ENCODE measurements around the gene ANKS6. TPM values are rescaled to one million over a fixed set of nuclear protein-coding genes. Genes with fewer than 3 reads are reported as not detected.

The ANKS6 gene
- total RNA-seq, 2 donors from 2014 or later = 13.2 to 32.0 TPM

GRCh38 chr9:98777618-98778017, 18.7 kb downstream of the ANKS6 start:
- DNase-seq = no peak

GRCh38 chr9:98775831-98776441, 20.4 kb downstream of the ANKS6 start:
- intact Hi-C loops (cut with DNase I) = loop anchor here (5.0 kb wide), 1 partner anchor 464 kb away; no protein-coding TSS in a partner anchor
- Histone ChIP-seq H3K9me3 (no peaks in the 10 kb centered on the region), H3K4me1 (no peaks in the 10 kb centered on the region), H3K27ac (no peak overlapping the region), H3K4me3 (no peak overlapping the region), H3K36me3 (replicated peaks in 1 of 2; ENCODE audit: insufficient read depth in 1 of 2, low read depth in 2 of 2) (peaks cover 13 to 18% of the 10 kb centered on the region in 2 donors), H3K27me3 (no peaks in the 10 kb centered on the region)
- peak; percentile 7 to 47 (median 44) for TF ChIP-seq CTCF (IDR thresholded peaks at IDR 0.05)
- TF ChIP-seq POLR2A (IDR thresholded peaks at IDR 0.05) = no peak
- 54 to 68% methylated on average over 8 of the region's 8 CpGs for WGBS, 2 donors
- no peak for ATAC-seq
- DNase-seq = peak in 2 of 4 donors; percentile 29 to 31

More at GRCh38 chr9:98777618-98778017, 18.7 kb downstream of the ANKS6 start:
- ATAC-seq = no peak
- intact Hi-C loops (cut with DNase I) = loop anchor here (5.0 kb wide), 1 partner anchor 465 kb away; no protein-coding TSS in a partner anchor
- Histone ChIP-seq H3K9me3 (no peaks in the 10 kb centered on the region), H3K4me3 (no peak overlapping the region), H3K27ac (no peak overlapping the region), H3K4me1 (no peaks in the 10 kb centered on the region), H3K27me3 (no peaks in the 10 kb centered on the region), H3K36me3 (replicated peaks in 1 of 2; ENCODE audit: insufficient read depth in 1 of 2, low read depth in 2 of 2) (peaks cover 3 to 6% of the 10 kb centered on the region in 2 donors)
- 82 to 96% methylated on average over 4 of the region's 4 CpGs for WGBS, 2 donors
- TF ChIP-seq POLR2A (IDR thresholded peaks at IDR 0.05) (no peak), CTCF (IDR thresholded peaks at IDR 0.05) (no peak)

GRCh38 chr9:98774746-98775145, 21.6 kb downstream of the ANKS6 start:
- Histone ChIP-seq H3K9me3 (no peaks in the 10 kb centered on the region), H3K36me3 (replicated peaks in 1 of 2; ENCODE audit: insufficient read depth in 1 of 2, low read depth in 2 of 2) (peaks cover 18 to 24% of the 10 kb centered on the region in 2 donors), H3K4me3 (no peak overlapping the region), H3K4me1 (no peaks in the 10 kb centered on the region), H3K27ac (no peak overlapping the region), H3K27me3 (no peaks in the 10 kb centered on the region)
- intact Hi-C loops (cut with DNase I) = loop anchor here (5.0 kb wide), 1 partner anchor 462 kb away; no protein-coding TSS in a partner anchor
- DNase-seq = no peak
- no peak for ATAC-seq
- TF ChIP-seq POLR2A (IDR thresholded peaks at IDR 0.05) = no peak
- TF ChIP-seq CTCF (IDR thresholded peaks at IDR 0.05) = peak in 2 of 7 experiments; percentile 8 to 17
- WGBS, 2 donors = 80 to 82% methylated on average over 9 of the region's 9 CpGs

- intact Hi-C loops (cut with DNase I) = no loop called here
- TF ChIP-seq CTCF (IDR thresholded peaks at IDR 0.05) = no peak
- no peak for TF ChIP-seq POLR2A (IDR thresholded peaks at IDR 0.05)
- Histone ChIP-seq H3K27ac (no peak overlapping the region), H3K9me3 (no peaks in the 10 kb centered on the region), H3K4me3 (no peak overlapping the region), H3K4me1 (no peaks in the 10 kb centered on the region), H3K27me3 (no peaks in the 10 kb centered on the region), H3K36me3 (replicated peaks in 1 of 2; ENCODE audit: insufficient read depth in 1 of 2, low read depth in 2 of 2) (peaks cover 18 to 24% of the 10 kb centered on the region in 2 donors)
- DNase-seq (no peak), ATAC-seq (no peak)
- WGBS, 2 donors = 91 to 92% methylated on average over 11 to 15 of the region's 15 CpGs
Observed at GRCh38 chr9:98773721-98774120, 22.6 kb downstream of the ANKS6 start.
